ENCODE data around the gene EEF2K.

DNA sequence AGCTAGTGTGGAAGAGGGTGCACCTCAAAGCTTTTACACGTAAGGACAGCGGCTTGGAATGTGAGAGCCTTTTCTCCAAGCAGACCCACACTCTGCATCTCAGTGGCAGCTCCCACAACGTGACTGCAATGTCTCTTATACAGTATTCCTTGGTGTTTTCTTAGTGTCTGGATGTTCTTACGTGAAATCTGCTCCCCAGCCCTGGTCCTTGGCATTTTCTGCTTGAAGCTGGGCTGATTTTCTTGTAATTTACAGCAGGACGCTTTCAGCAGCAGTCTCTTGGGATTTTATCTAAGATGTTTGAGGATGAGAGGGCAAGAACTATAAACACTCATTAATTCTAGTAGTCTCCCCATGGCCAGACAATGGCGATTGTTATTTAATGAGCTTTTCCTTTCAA lies 79.0 kb downstream of the EEF2K start:
- TF ChIP-seq TAF1 (IDR thresholded peaks at IDR 0.05; ENCODE audit: borderline replicate concordance, insufficient read depth, low read length), result no peak
- TF ChIP-seq, protein P1, sequence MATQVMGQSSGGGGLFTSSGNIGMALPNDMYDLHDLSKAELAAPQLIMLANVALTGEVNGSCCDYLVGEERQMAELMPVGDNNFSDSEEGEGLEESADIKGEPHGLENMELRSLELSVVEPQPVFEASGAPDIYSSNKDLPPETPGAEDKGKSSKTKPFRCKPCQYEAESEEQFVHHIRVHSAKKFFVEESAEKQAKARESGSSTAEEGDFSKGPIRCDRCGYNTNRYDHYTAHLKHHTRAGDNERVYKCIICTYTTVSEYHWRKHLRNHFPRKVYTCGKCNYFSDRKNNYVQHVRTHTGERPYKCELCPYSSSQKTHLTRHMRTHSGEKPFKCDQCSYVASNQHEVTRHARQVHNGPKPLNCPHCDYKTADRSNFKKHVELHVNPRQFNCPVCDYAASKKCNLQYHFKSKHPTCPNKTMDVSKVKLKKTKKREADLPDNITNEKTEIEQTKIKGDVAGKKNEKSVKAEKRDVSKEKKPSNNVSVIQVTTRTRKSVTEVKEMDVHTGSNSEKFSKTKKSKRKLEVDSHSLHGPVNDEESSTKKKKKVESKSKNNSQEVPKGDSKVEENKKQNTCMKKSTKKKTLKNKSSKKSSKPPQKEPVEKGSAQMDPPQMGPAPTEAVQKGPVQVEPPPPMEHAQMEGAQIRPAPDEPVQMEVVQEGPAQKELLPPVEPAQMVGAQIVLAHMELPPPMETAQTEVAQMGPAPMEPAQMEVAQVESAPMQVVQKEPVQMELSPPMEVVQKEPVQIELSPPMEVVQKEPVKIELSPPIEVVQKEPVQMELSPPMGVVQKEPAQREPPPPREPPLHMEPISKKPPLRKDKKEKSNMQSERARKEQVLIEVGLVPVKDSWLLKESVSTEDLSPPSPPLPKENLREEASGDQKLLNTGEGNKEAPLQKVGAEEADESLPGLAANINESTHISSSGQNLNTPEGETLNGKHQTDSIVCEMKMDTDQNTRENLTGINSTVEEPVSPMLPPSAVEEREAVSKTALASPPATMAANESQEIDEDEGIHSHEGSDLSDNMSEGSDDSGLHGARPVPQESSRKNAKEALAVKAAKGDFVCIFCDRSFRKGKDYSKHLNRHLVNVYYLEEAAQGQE (IDR thresholded peaks at IDR 0.05; ENCODE audit: insufficient read depth in 1 of 2, low read depth in 2 of 2, low read length in 2 of 2), result no peak
- TF ChIP-seq POLR2AphosphoS5 (IDR thresholded peaks at IDR 0.05; ENCODE audit: low read depth, low read length), result no peak
